WI38 (cell line): Measurements from ENCODE around the gene MITF.

Experiments used
- H3K4me3 ChIP-seq: 2 replicates; pipeline ENCODE4 v1.5.1; 2011; ENCODE audit warnings: low read depth, mild to moderate bottlenecking, control low read depth, low read length
- CTCF ChIP-seq: IDR thresholded peaks from 2 replicates; pipeline ENCODE4 v1.5.1; 2012; ENCODE audit warnings: low read depth, mild to moderate bottlenecking, control low read depth, low read length

Gene MITF

GRCh38 chr3:69698728-69699127 is 40.5 kb upstream of the MITF start:
- no peak for TF ChIP-seq CTCF
- H3K4me3 ChIP-seq: no peak overlapping the region

- no peak for TF ChIP-seq CTCF
- no peak overlapping the region for H3K4me3 ChIP-seq
Measured at GRCh38 chr3:69699183-69699582, 40.1 kb upstream of the MITF start.

DNA sequence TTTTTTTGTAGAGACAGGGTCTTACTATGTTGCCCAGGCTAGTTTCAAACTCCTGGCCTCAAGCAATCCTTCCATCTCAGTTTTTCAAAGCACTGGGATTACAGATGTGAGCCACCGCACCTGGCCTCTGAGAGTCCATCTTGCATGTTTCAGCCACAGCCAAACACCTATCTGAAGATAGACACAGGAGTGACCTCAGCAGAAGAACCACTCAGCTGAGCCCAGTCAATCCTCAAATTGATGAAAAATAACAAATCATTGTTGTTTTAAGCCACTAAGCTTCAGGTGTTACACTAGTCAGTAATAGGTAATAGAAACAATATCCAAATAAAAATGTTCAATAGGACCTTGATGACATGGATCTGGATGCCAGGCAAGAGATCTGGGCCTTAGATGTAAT is 38.3 kb upstream of the MITF start:
- no peak overlapping the region for H3K4me3 ChIP-seq
- no peak for TF ChIP-seq CTCF

DNA sequence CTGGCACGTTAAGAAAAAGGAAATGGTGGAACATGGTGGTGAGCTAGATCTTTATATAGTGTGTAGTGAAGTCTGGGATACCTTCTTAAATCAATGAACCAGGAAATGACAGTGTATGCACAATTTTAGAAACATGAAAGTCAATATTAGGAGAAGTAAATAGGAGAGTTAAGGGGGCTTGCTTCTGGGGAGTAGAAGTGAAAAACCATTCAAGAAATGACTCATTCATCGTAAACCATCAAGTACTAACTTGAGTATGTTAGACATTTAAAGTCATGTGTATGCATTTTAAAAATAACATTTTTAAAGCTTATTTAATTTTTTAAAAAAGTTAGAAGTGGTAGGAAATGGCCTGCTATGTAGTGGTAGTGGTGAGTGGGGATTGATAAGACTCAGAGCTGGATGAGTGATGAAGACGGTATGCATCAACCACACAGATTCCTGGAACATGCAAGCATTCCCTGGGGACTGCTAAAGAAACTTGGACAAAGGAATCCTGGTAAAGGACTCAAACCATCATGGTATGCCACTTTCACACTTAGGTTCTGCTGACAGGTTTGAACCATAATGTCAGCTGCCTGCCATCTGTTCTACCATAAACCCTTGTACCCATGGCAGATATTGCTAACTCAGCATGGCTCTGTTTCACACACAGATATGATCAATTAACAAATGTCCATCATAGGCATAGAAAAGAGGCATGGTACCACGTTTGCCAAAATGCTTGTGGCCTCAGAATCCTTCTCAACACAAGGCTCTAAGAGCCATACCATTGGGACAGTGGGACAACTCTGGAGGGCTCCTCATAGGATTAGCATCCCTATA is 28.9 kb upstream of the MITF start:
- no peak overlapping the region for H3K4me3 ChIP-seq
- no peak for TF ChIP-seq CTCF

DNA sequence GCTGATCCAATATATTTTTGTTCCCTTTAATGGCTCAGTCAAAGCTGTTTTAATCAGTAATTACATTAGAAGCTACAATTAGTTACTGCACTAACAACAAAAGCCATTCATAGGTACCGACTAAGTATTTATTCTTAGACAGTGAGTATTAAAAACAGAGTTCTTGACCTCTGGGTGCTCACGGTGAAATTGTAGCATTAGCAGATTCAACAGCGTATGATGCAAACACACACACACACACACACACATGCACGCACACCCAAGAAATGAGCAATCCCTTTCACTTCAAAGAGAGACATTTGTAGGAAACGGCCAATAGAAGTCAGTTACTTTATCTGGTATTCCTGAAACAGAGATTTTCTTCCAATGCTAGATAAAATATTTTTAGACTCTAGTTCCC is 27.0 kb upstream of the MITF start:
- no peak for TF ChIP-seq CTCF

DNA sequence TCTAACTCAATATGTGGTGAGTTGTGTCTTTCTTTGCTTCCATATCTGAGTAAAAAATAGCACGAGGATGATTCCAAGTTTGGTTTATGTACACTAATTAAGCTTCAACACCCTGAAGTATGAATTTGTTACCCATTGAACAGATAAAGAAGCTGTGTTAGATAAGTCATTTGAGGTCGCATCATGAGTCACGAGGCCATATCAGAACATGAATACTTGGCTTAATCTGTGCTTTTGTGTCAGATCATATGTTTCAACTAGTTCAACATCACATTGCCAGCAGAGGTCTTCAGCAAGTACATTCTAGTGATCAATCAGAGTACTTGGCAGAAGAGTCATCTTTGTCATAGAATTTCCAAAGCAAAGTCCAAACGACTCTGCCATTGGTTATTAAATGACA is 26.3 kb upstream of the MITF start:
- no peak for TF ChIP-seq CTCF
- no peak overlapping the region for H3K4me3 ChIP-seq

More for the DNA sequence above, 27.0 kb upstream of the MITF start:
- H3K4me3 ChIP-seq: no peak overlapping the region

GRCh38 chr3:69715204-69715603 is 24.1 kb upstream of the MITF start:
- no peak overlapping the region for H3K4me3 ChIP-seq
- no peak for TF ChIP-seq CTCF
